HG03060 (cell line): ENCODE measurements around the gene SPRR1A.

Experiments
- ATAC-seq: cut with Tn5 transposase; IDR thresholded peaks from one replicate; pipeline ENCODE4 v1.9.1; 2021; ENCODE audit warnings: low read depth, moderate number of reproducible peaks; ENCODE audit not compliant: unreplicated experiment

The SPRR1A gene

GRCh38 chr1:152983743-152984142 lies at the start of gene SPRR1A:
Gene SPRR1A (plus strand): TSS chr1:152984081. CDS start chr1:152985231, 1,150 bp downstream.
- no peak for ATAC-seq

GRCh38 chr1:152940614-152941013 lies 43.3 kb upstream of the SPRR1A start:
- ATAC-seq: no peak

DNA sequence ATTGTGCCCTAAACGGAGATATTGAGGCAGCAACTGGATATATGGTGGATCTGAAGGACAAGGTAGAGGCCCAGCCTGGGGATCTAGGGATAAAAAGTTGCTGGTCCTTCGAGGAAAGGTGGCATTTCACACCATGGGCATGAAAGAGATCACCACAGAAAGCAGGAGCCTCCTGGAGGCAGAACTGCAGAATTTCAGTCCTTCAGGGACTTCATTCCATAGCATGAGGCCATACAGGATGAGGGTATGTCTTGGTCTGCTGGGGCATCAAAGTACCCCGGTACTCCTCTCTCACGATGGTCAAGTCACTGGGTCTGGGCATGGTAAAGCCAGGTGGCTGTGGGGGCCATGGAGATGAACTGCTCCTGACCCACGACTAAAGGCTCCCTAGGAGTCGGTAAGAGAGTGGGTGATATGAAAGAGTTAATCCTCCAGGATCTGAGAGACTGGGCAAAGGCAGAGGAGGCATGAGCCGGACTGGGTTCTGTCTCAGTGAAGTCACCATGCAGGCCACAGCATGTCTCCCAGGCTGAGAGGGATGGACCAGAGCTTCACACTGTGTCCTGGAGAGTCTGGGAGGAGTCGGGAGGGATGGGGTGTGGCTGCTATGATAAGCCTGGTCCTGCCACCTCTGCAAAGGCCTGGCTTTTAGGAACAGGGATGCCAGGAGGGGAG lies 42.7 kb upstream of the SPRR1A start:
- ATAC-seq: no peak

GRCh38 chr1:152942161-152942560 lies 41.7 kb upstream of the SPRR1A start:
- ATAC-seq: no peak

- no peak for ATAC-seq
Measured at GRCh38 chr1:152946248-152946647, 37.6 kb upstream of the SPRR1A start.

GRCh38 chr1:152946651-152947256 lies 37.1 kb upstream of the SPRR1A start, which contains the start of gene SPRR5:
Gene SPRR5 (plus strand): TSS chr1:152947206. CDS start chr1:152948555, 1,349 bp downstream.
- ATAC-seq: no peak

DNA sequence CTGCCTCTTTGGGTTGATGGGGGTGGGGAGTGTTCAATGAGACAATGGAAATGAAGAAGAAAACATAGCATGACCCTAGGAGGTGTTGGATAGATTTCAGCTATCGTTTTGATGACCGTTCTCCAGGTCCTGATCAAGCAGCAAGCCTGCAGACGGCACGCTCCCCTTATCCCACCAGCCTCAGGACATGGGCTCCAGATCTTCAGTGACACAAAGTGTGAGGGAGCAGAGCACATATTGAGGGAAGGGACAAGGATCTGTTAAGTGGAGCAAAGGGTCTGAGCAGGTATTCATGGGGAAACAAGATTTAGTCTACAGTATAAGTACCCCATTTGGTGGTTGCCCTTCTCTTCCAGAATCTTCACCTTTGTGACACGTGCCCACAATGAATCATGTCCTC lies 32.2 kb upstream of the SPRR1A start:
- ATAC-seq: no peak

GRCh38 chr1:152953761-152954160 lies 30.1 kb upstream of the SPRR1A start:
- no peak for ATAC-seq

DNA sequence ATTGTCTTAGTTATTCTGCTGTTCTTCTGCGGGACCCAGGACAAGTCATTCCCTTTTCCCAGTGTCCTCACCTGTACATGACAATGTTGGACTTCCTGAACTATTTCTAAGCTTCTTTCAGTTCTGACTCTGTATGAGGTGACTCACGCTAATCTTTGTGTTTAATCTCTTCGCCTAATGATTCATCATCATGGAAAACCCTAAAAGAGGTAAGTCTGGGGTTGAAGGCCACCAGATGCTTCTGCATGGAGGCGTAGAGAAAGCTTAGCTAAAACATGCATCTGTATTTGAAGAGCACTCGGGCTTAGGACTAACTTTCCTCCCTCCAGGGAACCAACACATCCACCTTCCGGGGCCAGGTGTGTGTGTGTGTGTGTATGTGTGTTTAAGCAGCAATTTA lies 29.4 kb upstream of the SPRR1A start:
- ATAC-seq: no peak

GRCh38 chr1:152957561-152957960 lies 26.3 kb upstream of the SPRR1A start:
- no peak for ATAC-seq

GRCh38 chr1:152959273-152959672 lies 24.6 kb upstream of the SPRR1A start:
- no peak for ATAC-seq

GRCh38 chr1:152959801-152960451 lies 24.0 kb upstream of the SPRR1A start:
- ATAC-seq: no peak

DNA sequence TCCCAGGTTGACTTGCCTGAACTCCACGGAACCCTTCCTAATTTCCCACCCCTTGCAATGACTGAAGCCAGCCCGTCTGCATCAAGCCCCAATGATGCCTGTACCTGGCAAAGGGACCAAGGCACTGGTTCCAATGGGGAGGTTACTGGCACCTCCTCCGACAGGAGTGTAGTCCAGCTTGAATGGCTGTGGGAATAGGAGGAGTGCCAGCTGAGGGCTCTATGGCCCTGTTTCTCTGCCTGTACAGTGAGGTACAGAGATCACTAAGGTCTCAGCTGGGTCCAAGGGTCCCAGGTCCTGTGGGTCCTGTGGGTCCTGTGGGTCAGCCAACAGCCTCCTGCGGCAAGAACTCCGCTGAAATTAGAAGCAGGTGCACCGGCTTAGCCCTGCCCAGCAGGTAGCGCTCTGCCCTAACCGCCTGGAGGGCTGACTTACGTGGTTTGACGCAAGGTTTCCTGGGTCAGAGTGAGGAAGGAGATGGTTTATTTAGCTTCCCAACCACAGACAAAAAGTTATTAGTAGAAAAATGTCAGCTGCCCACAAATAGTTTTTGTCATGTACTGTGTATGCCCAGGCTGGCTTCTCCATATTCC lies 23.3 kb upstream of the SPRR1A start:
- no peak for ATAC-seq

- ATAC-seq: no peak
Measured at GRCh38 chr1:152961226-152961891, 22.5 kb upstream of the SPRR1A start.

DNA sequence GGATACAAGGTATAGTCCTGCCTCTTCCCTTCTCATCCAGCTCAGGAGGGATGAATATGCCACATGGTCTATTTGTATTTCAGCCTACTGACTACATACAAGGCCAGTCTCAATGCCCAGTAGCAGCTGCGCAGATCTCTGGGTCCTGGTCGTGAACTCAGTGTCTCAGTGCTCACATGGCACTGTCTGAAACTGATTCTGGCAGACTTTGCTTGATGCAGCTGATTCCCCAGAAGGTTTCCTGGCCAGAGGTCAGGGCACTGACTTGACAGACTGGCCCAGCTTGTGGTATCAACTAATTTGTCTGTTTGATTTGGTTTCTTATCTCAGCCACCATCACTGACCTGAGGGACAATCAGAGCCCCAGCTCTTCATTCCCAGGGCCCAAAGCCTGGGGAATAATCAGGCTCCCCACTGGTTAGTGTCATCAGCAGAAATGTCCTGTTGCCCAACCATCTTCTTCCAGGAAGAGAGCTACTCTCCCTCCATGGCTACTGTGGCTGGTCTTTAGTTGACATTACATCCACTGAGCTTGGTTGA lies 20.9 kb upstream of the SPRR1A start:
- no peak for ATAC-seq

DNA sequence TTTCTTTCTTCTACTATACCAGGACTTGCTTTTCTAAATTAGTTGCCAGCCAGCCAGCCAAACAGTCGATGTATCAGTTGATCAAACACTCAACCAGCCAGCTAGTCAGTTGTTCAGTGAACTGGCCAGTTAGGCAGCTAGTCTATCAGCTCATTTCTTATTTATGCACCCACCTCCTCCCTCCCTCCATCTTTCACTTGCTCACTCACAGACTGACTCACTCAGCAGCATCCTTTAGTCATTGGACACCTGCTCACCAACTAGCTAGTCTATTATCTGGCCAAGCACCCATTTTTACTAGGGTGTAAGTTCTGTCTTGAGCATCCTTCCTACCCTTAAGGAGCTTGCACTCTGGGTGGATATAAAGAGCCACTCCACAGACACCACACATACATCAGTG lies 19.3 kb upstream of the SPRR1A start:
- no peak for ATAC-seq

- no peak for ATAC-seq
Measured at GRCh38 chr1:152965853-152966252, 18.0 kb upstream of the SPRR1A start.

DNA sequence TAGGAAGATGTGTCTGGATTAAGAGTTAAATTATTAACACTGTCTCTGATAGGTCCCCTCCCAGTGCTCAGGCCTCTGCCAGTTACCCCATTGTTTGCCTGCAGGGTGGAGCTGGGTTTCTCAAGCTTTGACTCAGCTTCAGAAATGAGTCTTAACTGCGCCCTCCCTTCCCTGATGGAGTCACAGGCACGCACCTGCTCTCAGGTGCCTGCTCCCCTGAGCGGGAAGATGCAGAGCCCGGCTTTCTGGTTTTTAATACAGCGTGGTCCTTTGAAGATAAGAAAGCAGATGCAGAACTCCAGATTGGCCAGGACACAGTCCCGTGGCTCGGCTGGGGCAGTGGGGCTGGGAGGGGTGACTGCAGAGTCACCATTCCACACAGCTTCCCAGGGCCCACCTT lies 16.7 kb upstream of the SPRR1A start:
- no peak for ATAC-seq

DNA sequence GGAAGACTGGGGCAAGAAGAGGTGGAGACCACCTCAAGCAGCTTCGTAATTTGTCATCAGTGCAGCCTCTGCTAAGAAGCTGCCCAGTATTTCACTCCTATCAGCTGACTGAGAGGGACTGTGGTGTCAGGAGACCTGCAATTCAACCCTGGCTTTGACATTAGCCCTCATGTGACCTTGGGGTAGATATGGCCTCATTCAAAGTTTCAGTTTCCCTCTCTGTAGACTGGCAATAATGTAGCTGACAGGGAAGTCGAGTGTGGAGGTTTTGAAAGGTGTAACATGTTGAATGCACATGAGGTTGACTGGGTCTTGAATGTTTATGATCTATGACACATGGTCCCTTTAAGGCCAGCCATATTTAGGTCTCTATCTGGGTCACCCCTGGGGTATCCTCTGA lies 15.6 kb upstream of the SPRR1A start:
- ATAC-seq: peak; percentile 92

GRCh38 chr1:152969036-152969435 lies 14.8 kb upstream of the SPRR1A start:
- ATAC-seq: no peak

- ATAC-seq: no peak
Measured at GRCh38 chr1:152970495-152970894, 13.4 kb upstream of the SPRR1A start, which contains the start of gene SPRR4. Gene SPRR4 (plus strand): TSS chr1:152970648. CDS start chr1:152971891, 1,243 bp downstream.
